IPS-18c (cell line): ENCODE measurements around the gene SRRM1.
"Not testable (repeated sequence)": the region's sequence is repeated elsewhere in the genome, so short reads cannot be mapped to it uniquely, and the experiment has no call there.

Source experiments
- H3K4me3 ChIP-seq: 2 replicates; pipeline ENCODE4 v1.7.0; 2013; ENCODE audit warnings: low read depth, mild to moderate bottlenecking, low read length, moderate library complexity; ENCODE audit not compliant: insufficient read depth
- H3K9me3 ChIP-seq: one replicate; pipeline ENCODE4 v1.6.1; 2013; ENCODE audit warnings: mild to moderate bottlenecking, low read length, moderate library complexity; ENCODE audit not compliant: control insufficient read depth, insufficient read depth

SRRM1 gene

DNA sequence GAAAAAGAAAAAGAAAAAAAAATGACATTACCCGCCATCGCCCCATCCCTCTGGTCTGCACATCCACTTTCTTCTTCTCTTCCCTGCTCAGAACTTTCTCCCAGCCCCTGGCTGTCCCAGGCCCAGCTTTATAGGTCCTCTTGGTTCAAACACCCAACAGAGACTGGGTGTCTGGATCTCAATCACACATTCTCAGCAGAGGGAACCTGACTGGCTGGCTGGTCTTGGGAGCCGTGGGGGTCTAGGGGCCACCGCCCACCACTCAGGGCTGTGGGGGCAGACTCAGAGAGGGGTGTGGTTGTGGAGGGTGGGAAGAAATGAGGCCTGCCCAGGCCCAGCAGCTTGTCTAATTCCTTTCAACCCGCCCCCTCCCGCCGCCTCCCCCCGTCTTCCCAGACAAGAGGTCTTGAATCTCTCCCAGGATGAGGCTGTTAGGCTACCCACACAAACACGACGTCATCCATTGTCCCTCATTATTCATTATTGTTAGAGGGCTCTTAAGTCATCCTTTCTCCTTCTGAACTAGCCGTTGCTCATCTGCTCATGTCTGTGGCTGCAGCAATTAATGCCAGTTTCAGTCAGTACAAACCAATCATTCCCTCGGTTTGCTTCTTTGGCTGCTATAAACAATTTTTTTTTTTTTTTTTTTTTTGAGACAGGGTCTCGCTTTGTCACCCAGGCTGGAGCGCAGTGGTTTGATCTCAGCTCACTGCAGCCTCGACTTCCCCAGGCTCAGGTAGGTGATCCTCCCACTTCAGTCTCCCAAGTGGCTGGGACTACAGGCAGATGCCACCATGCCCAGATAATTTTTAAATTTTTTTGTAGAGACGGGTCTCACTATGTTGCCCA is 61.5 kb downstream of the SRRM1 start:
- Histone ChIP-seq H3K4me3 (no peak overlapping the region), H3K9me3 (no peaks in the 10 kb centered on the region)

DNA sequence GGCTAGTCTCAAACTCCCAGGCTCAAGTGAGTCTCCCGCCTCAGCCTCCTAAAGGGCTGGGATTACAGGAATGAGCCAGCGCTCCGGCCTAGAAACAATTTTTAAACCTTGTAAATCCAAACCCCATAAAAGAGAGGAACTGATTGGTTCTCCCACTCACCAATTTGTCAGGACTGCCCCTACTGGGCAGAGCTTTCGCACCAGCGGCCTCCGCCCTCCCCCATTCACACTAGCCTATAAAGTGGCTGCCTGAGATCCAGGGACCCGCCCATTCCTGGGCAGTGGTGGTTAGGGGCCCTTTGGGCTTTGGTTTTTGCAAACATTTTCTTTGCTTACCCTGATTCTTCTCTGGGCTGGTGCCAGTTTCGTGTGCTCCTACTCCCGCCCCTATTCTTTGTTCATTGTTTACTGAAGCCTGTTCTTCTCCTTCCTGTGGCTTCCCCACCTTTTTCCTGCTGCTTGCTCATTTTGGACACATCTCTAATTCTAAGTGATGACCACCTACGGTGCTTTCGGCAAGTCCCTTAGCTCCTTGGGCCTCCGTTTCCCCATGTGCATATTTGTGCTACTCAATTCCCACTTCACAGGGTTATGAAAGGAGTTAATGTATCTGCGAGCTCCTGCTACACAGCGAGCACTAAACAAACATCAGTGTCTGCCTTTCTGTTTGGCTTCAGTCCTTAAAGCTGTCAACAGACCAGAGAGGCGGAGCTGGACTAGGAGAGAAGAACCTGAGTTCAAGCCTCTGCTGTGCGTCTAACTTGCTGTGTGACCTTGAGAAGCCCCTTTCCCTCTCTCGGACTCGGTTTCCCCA is 62.4 kb downstream of the SRRM1 start:
- no peak overlapping the region for H3K4me3 ChIP-seq
- no peaks in the 10 kb centered on the region for H3K9me3 ChIP-seq

DNA sequence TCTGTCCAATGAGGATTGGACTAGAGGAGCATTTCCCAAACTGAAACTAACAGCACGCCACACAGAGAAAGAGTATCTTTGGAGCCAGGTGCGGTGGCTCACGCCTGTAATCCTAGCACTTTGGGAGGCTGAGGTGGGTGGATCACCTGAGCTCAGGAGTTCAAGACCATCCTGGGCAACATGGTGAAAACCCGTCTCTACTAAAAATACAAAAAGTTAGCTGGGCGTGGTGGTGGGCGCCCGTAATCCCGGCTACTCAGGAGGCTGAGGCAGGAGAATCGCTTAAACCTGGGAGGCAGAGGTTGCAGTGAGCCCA is 62.9 kb downstream of the SRRM1 start:
- H3K4me3 ChIP-seq, H3K9me3 ChIP-seq: not testable (repeated sequence)

DNA sequence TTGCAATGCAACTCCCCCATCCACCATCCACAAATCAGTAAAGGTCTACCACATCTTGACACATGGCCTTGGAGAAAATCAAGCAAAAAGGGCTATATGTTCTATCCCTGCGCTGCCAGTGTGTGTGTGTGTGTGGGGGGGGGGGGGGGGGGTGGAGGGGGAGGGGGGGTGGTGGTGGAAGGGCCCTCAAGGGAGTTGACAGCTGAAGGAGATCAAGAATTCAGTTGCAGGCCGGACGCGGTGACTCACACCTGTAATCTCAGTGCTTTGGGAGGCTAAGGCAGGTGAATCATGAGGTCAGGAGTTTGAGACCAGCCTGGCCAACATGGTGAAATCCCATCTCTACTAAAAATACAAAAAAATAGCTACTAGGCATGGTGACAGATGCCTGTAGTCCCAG is 64.6 kb downstream of the SRRM1 start:
- Histone ChIP-seq H3K4me3 (no peak overlapping the region), H3K9me3 (no peaks in the 10 kb centered on the region)

DNA sequence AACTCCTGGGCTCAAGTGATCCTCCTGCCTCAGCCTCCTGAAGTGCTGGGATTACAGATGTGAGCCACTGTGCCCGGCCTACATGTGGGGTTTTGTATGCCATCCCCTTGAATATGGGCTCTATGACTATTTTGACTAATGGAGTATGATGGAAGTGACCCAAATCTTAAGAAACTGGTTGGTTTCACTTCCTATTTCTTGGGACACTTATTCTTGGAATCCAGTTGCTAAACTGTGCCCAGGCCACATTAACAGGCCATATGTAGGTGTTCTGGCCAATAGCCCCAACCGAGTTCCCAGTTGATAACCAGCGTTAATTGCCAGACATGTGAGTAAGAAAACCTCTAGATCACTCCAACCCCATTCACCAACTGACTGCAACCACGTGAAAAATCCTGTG is 65.8 kb downstream of the SRRM1 start:
- H3K4me3 ChIP-seq: no peak overlapping the region
- H3K9me3 ChIP-seq: no peaks in the 10 kb centered on the region

DNA sequence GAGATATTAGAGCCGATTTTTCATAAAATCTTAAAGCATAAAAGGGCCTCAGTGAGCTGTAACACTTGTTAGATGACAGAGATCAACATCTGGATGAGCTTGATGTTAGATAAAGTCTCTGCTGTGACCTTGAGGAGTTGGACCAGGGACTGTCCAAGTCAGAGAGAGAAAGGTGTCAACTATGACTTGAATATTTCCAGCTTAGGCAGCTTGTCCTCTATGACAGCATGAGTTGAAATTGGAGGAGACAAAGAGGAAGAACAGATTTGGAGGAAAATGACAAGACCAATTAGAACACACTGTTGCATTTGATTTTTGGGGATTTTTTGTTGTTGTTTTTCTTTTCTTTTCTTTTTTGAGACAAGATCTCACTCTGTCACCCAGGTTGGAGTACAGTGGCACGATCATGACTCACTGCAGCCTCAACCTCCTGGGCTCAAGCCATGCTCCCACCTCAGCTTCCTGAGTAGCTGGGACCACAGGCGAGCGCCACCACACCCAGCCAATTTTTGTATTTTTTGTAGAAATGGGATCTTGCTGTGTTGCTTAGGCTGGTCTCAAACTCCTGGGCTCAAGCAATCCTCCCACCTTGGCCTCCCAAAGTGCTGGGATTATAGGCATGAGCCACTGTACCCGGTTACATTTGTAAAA is 66.8 kb downstream of the SRRM1 start:
- Histone ChIP-seq H3K4me3 (no peak overlapping the region), H3K9me3 (no peaks in the 10 kb centered on the region)

DNA sequence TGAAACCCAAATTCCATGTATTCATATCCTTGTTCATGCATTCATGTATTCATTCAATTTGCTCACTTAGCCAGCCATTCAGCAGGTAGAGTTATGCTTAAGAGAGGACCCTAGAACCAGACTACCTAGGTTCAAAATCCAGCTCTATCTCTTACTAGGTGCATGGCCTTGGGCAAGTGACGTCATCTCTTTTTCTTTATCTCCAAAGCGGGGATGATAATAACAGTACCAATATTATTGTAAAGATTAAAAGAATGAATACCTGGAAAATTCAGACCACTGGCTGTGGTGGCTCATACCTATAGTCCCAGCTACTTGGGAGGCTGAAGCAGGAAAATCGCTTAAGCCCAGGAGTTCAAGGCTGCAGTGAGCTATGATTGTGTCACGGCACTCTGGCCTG is 68.2 kb downstream of the SRRM1 start:
- no peak overlapping the region for H3K4me3 ChIP-seq
- no peaks in the 10 kb centered on the region for H3K9me3 ChIP-seq

DNA sequence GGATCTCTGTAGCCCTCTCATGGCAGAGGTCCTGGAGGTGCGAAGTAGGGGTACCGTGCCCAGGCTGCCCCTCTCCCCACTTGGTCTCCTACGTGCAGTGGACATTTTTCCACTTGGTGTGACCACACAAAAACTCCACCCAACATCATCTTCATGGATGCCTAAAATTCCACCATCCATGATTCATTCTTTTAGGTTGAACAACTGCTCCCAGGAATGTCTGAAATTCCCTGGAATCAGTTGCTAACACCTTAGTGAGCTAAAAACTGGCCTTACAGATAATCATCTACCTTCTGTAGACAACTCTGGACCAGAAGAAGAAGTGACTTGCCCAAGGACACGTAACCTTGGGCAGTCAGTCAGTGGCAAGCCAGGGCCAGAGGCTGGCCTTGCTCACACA is 70.1 kb downstream of the SRRM1 start:
- Histone ChIP-seq H3K9me3 (no peaks in the 10 kb centered on the region), H3K4me3 (no peak overlapping the region)

DNA sequence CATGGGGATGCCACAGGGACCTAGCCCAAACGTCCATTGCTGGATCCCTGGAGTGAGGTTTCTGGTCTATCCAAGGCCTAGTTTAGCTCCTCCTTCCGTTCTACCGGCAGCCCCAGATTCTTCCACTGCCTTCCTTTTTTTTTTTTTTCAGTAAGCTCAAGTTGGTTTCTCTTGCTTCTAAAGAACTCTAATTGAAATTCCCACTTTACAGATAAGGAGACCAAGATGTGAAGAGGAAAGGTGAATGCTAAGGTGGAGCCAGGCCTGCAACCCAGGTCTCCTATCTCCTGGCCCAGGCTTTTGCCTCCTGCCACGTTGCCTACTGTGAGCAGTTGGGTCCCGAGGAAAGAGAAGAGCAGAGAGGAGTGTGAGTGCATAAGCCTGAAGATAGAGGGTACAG is 70.6 kb downstream of the SRRM1 start:
- no peak overlapping the region for H3K4me3 ChIP-seq
- H3K9me3 ChIP-seq: no peaks in the 10 kb centered on the region

DNA sequence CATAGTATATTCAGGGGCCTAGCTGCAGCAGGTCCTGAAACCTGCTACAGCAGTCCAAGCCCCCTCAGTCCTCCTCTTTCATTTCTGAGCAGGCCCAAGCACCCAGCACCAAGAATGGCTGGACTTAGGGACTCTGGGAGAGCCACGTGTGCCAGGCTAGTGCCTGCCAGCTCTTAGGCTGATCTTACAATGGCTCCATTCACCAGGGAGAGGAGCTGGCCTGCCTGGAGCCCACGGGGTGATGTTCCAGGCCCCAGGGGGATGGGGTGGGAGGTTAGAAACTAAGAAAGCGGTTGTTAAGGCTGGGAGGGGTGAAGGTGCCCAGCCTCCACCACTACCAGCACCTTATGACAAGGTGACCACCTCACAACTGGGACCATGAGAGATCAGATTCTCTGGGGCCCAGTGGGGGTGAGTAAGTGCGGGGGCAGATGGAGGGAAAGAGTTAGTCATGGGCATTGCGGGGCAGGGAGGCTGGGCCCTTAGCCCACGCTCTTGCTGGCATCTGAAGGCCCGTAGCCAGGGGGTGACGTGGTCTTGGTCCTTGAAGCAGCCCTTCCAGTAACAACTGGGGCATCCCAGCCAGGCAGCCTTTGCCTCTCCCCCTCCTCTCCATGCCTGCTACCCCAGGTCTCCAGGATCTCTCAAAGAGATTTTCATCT is 71.9 kb downstream of the SRRM1 start:
- no peaks in the 10 kb centered on the region for H3K9me3 ChIP-seq
- H3K4me3 ChIP-seq: no peak overlapping the region

DNA sequence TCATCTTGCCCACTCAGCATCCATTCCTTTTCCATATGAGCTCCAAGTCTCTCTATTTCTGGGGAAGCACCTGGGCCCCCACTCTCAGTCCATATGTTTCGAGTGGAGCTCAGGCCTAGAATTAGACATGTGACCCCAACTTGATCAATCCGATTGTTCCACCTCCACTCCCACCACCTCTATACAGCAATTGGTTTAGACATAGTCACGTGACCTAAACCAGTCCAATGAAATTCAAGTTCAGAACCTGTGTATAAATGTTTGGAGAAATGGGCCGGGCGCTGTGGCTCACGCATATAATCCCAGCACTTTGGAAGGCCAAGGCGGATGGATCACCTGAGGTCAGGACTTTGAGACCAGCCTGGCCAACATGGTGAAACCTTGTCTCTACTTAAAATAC is 72.6 kb downstream of the SRRM1 start:
- Histone ChIP-seq H3K9me3 (no peaks in the 10 kb centered on the region), H3K4me3 (no peak overlapping the region)

DNA sequence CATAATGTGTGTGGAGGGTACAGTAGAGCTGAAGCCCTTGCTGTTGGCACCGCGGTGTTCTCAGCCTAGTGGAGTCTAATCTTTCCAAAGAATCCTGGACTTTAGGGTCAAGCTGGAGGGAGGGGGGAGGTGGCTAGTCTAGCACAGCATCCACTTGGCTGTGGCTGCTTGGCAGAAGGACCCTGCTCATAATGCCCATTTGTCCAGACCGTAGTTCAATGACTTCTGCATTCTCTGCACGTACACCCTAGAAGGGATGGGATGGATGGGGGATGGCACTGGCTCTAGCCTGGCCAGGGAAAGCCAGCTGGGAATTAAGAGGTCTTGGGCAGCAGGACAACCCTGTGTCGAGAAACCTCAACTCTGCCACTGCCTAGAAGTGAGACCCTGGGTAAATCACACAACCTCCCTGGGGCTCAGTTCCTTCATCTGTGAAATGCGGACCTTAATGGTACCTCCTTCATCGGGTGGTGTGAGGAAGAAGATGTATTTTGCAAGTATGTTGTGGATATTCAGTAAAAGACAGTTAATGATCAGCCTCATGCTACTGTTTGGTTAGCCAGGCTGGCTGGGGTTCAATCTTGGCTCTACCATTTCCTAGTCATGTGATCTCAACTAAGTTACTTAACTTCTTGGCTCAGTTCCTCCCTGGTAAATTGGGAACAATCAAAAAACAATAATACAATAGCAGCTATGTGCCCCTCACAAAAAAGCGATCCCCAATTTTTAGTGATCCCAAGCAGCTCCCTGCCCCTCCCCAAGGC is 75.0 kb downstream of the SRRM1 start:
- Histone ChIP-seq H3K9me3 (no peaks in the 10 kb centered on the region), H3K4me3 (no peak overlapping the region)

DNA sequence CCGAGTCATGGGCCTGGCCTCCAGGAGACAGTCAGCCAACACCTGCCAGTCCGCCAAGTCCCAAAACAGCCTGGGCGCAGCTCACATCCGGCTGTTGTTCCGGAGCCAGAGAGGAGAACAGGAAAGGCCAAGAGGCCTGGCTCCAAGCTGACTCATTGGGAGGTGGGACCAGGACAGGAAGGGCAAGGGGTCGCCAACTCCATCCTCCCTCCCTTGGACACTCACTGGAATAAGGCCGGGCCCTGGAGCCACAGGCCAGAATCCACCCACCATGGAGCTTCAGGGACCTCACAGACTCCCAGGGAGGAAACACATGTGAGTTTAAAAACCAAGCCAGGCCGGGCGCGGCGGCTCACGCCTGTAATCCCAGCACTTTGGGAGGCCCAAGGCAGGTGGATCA is 77.0 kb downstream of the SRRM1 start:
- Histone ChIP-seq H3K9me3 (no peaks in the 10 kb centered on the region), H3K4me3 (no peak overlapping the region)

DNA sequence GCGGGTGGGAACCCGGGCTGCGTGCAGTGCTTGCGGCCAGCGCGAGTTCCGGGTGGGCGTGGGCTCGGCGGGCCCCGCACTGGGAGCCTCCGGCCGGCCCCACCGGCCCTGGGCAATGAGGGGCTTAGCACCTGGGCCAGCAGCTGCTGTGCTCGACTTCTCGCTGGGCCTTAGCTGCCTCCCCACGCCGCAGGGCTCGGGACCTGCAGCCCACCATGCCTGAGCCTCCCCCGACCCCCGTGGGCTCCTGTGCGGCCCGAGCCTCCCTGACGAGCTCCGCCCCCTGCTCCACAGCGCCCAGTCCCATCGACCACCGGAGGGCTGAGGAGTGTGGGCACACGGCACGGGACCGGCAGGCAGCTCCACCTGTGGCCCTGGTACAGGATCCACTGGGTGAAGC is 78.4 kb downstream of the SRRM1 start:
- Histone ChIP-seq H3K4me3 (no peak overlapping the region), H3K9me3 (no peaks in the 10 kb centered on the region)

DNA sequence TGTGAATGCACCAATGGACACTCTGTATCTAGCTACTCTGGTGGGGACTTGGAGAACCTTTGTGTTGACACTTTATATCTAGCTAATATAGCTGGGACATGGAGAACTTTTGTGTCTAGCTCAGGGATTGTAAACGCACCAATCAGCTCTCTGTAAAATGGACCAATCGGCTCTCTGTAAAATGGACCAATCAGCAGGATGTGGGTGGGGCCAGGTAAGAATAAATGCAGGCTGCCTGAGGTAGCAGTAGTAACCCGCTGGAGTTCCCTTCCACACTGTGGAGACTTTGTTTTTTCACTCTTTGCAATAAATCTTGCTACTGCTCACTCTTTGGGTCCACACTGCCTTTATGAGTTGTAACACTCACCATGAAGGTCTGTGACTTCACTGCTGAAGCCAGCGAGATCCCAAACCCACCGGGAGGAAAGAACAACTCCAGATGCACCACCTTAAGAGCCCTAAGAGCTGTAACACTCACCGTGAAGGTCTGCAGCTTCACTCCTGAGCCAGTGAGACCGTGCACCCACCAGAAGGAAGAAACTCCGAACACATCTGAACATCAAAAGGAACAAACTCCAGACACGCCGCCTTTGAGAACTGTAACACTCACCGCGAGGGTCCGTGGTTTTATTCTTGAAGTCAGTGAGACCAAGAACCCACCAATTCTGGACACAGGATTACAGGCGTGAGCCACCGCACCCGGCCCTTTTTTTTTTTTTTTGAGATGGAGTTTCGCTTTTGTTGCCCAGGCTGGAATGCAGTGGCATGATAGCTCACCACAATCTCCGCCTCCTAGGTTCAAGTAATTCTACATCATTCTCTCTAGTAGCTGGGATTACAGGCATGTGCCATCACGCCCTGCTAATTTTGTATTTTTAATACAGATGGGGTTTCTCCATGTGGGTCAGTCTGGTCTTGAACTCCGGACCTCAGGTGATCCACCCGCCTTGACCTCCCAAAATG is 79.3 kb downstream of the SRRM1 start:
- H3K9me3 ChIP-seq, H3K4me3 ChIP-seq: not testable (repeated sequence)
